H1 (cell line): ENCODE results near the gene KLHL1. TPM values are rescaled to one million over a fixed set of nuclear protein-coding genes. Genes with fewer than 3 reads are reported as not detected.
A peak's percentile ranks its signal among the peaks of the same experiment; 100 is the strongest.

Source experiments
- CTCF ChIA-PET: fragments of 300-600 bp; sonication (Branson Sonifier 250); formaldehyde crosslinking; loops from one replicate; lab custom pipeline; 2021; ENCODE audit not compliant: partially characterized antibody; lab: Charles Lee
- POLR2A ChIA-PET: fragments of 300-600 bp; sonication (Branson Sonifier 250); formaldehyde crosslinking; loops from one replicate; lab custom pipeline; 2021; ENCODE audit warnings: inconsistent platforms; ENCODE audit not compliant: partially characterized antibody; lab: Charles Lee
- DNase-seq, 2 experiments: peaks; one replicate each; pipeline versions ENCODE4 v3.0.0 to v3.0.0-alpha.2; 2010 to 2022; ENCODE audit warnings: low spot score in 2 of 2, low read depth in 1 of 2, mixed read lengths in 1 of 2
- FAIRE-seq: peaks from 2 replicates; lab custom pipeline; 2011; peaks lifted over from hg19 to GRCh38; lab: Jason Lieb, UNC
- H2AFZ ChIP-seq: 2 replicates; pipeline ENCODE4 v1.8.1; 2012; ENCODE audit warnings: low read length, inconsistent platforms
- H2AK5ac ChIP-seq: 2 replicates; pipeline ENCODE4 v1.6.1; 2013; ENCODE audit warnings: low read depth, low read length
- H2BK120ac ChIP-seq: replicated peaks from 2 replicates; pipeline ENCODE3; 2013; ENCODE audit warnings: low read depth, low read length, inconsistent platforms
- H2BK12ac ChIP-seq: 2 replicates; pipeline ENCODE4 v1.6.1; 2013; ENCODE audit warnings: low read depth, low read length
- H2BK15ac ChIP-seq: 2 replicates; pipeline ENCODE4 v1.6.1; 2013; ENCODE audit warnings: low read length
- H2BK20ac ChIP-seq: 2 replicates; pipeline ENCODE4 v1.6.1; 2013; ENCODE audit warnings: low read length
- H2BK5ac ChIP-seq: 2 replicates; pipeline ENCODE4 v1.6.1; 2013; ENCODE audit warnings: low read depth, low read length
- H3K14ac ChIP-seq: 2 replicates; pipeline ENCODE4 v1.6.1; 2013; ENCODE audit warnings: inconsistent platforms; ENCODE audit not compliant: insufficient read length
- H3K18ac ChIP-seq: 2 replicates; pipeline ENCODE4 v1.6.1; 2013; ENCODE audit warnings: low read length; ENCODE audit errors: extremely low read depth
- H3K23ac ChIP-seq: 2 replicates; pipeline ENCODE4 v1.6.1; 2013; ENCODE audit warnings: inconsistent platforms; ENCODE audit not compliant: insufficient read length
- H3K23me2 ChIP-seq: 2 replicates; pipeline ENCODE4 v1.6.1; 2013; ENCODE audit warnings: low read depth, low read length
- H3K27ac ChIP-seq: 2 replicates; pipeline ENCODE4 v1.6.1; 2011; ENCODE audit warnings: low read depth, low read length, inconsistent platforms
- H3K27me3 ChIP-seq, 4 experiments: replicated peaks in 1 of 4; 1 replicate in 1 of 4; 2 replicates in 3 of 4; pipeline versions ENCODE4 v1.6.1 to v1.8.1; 2011 to 2013; ENCODE audit warnings: low read length in 3 of 4, mild to moderate bottlenecking in 3 of 4, inconsistent platforms in 2 of 4, mixed read lengths in 2 of 4, moderate library complexity in 1 of 4; ENCODE audit not compliant: control insufficient read depth in 3 of 4, insufficient read depth in 3 of 4; ENCODE audit errors: extremely low read depth in 1 of 4
- H3K36me3 ChIP-seq, 4 experiments: 2 replicates each; pipeline versions ENCODE4 v1.6.1 to v1.8.1; 2011 to 2013; ENCODE audit warnings: mild to moderate bottlenecking in 4 of 4, low read length in 3 of 4, moderate library complexity in 2 of 4, control low read depth in 1 of 4, inconsistent platforms in 1 of 4; ENCODE audit not compliant: insufficient read depth in 4 of 4, control insufficient read depth in 2 of 4
- H3K4ac ChIP-seq: replicated peaks from 2 replicates; pipeline ENCODE3; 2013; ENCODE audit warnings: low read length, low read depth, mixed read lengths, inconsistent platforms; ENCODE audit not compliant: insufficient read length
- H3K4me1 ChIP-seq, 4 experiments: replicated peaks in 1 of 4; 1 replicate in 1 of 4; 2 replicates in 3 of 4; pipeline versions ENCODE4 v1.6.1 to v1.8.1; 2011 to 2013; ENCODE audit warnings: low read length in 3 of 4, inconsistent platforms in 2 of 4, mixed read lengths in 1 of 4; ENCODE audit not compliant: insufficient read depth in 4 of 4, control insufficient read depth in 3 of 4
- H3K4me2 ChIP-seq, 2 experiments: 2 replicates each; pipeline versions ENCODE4 v1.6.1 to v1.8.1; 2011 to 2013; ENCODE audit warnings: low read depth in 2 of 2, low read length in 2 of 2, control low read depth in 1 of 2, inconsistent platforms in 1 of 2, mild to moderate bottlenecking in 1 of 2; ENCODE audit not compliant: insufficient read depth in 1 of 2
- H3K4me3 ChIP-seq, 4 experiments: fragments of 200-600, 300-600 bp in 1 of 4; sonication (generic), shearing (Covaris generic), sonication (Bioruptor Twin) in 1 of 4; 2 replicates each; pipeline versions ENCODE4 v1.5.1 to v1.8.1; 2011 to 2016; ENCODE audit warnings: low read length in 4 of 4, low read depth in 3 of 4, control low read depth in 2 of 4, inconsistent platforms in 2 of 4, mild to moderate bottlenecking in 2 of 4, mixed read lengths in 1 of 4, moderate library complexity in 1 of 4; ENCODE audit not compliant: insufficient read depth in 2 of 4; ENCODE audit errors: extremely low read depth in 1 of 4
- H3K56ac ChIP-seq: replicated peaks from 2 replicates; pipeline ENCODE3; 2013; ENCODE audit warnings: low read depth, mild to moderate bottlenecking, mixed read lengths, low read length, inconsistent platforms; ENCODE audit not compliant: insufficient read length
- H3K79me1 ChIP-seq: 2 replicates; pipeline ENCODE4 v1.6.1; 2013; ENCODE audit warnings: low read depth, low read length, control low read depth
- H3K79me2 ChIP-seq, 2 experiments: 2 replicates each; pipeline versions ENCODE4 v1.6.1 to v1.8.1; 2012 to 2013; ENCODE audit warnings: low read length in 2 of 2, mild to moderate bottlenecking in 2 of 2, inconsistent platforms in 1 of 2; ENCODE audit not compliant: insufficient read depth in 2 of 2, control insufficient read depth in 1 of 2
- H3K9ac ChIP-seq, 4 experiments: replicated peaks in 1 of 4; 1 replicate in 1 of 4; 2 replicates in 3 of 4; pipeline versions ENCODE4 v1.6.1 to v1.8.1; 2011 to 2013; ENCODE audit warnings: low read depth in 3 of 4, low read length in 3 of 4, control low read depth in 2 of 4, mild to moderate bottlenecking in 2 of 4, moderate library complexity in 2 of 4, inconsistent platforms in 1 of 4; ENCODE audit errors: extremely low read depth in 1 of 4
- H3K9me3 ChIP-seq, 2 experiments: 2 replicates each; pipeline versions ENCODE4 v1.6.1 to v1.8.1; 2012 to 2013; ENCODE audit warnings: mild to moderate bottlenecking in 2 of 2, moderate library complexity in 2 of 2, control low read depth in 1 of 2, inconsistent platforms in 1 of 2, low read depth in 1 of 2, low read length in 1 of 2, mixed read lengths in 1 of 2; ENCODE audit not compliant: insufficient read depth in 2 of 2
- H4K20me1 ChIP-seq, 2 experiments: replicated peaks in 1 of 2; 2 replicates each; pipeline versions ENCODE3 to v1.8.1; 2011 to 2013; ENCODE audit warnings: inconsistent platforms in 2 of 2, low read length in 2 of 2, mild to moderate bottlenecking in 1 of 2; ENCODE audit not compliant: insufficient read depth in 2 of 2, control insufficient read depth in 1 of 2
- H4K5ac ChIP-seq: 2 replicates; pipeline ENCODE4 v1.6.1; 2013; ENCODE audit warnings: low read length, low read depth, mixed read lengths, inconsistent platforms; ENCODE audit not compliant: insufficient read length
- H4K8ac ChIP-seq: 2 replicates; pipeline ENCODE4 v1.8.0; 2013; ENCODE audit warnings: mild to moderate bottlenecking, moderate library complexity, low read length, inconsistent platforms; ENCODE audit not compliant: insufficient read depth; ENCODE audit errors: extremely low read depth
- H4K91ac ChIP-seq: replicated peaks from 2 replicates; pipeline ENCODE3; 2013; ENCODE audit warnings: low read length, mixed read lengths, inconsistent platforms; ENCODE audit not compliant: insufficient read length
- CBX5 ChIP-seq: fragments of 300-800, 300-1000 bp; sonication (generic); IDR thresholded peaks from 2 replicates; pipeline ENCODE4 v1.7.1; 2016; ENCODE audit warnings: antibody characterized with exemption, low read length, low read depth
- CBX8 ChIP-seq: fragments of 300-800, 300-1000 bp; sonication (generic); IDR thresholded peaks from 2 replicates; pipeline ENCODE4 v1.7.1; 2016; ENCODE audit warnings: low read depth, low read length, borderline replicate concordance
- GTF2F1 ChIP-seq: IDR thresholded peaks from 2 replicates; pipeline ENCODE4 v1.6.1; 2012; ENCODE audit warnings: low read depth, low read length, improper control_type of control experiment, borderline replicate concordance
- KDM5A ChIP-seq: fragments of 200-600 bp; IDR thresholded peaks from 2 replicates; pipeline ENCODE4 v1.7.1; 2012; ENCODE audit warnings: mild to moderate bottlenecking, low read length, inconsistent platforms, mixed read lengths
- SUZ12 ChIP-seq: fragments of 200-600 bp; sonication (generic); IDR thresholded peaks from 2 replicates; pipeline ENCODE4 v1.6.1; 2012; ENCODE audit warnings: mild to moderate bottlenecking, inconsistent platforms, low read length, moderate library complexity, mixed read lengths
- TEAD4 ChIP-seq: IDR thresholded peaks from 2 replicates; pipeline ENCODE4 v1.6.1; 2012; ENCODE audit warnings: low read depth, low read length, inconsistent platforms, mixed read lengths
- WGBS, 2 experiments: shearing (Covaris generic) in 1 of 2; methylation state at CpG; one replicate each; pipeline versions ENCODE4 v1.1.6 to v1.1.7; 2013 to 2015; ENCODE audit warnings: low lambda C conversion rate in 2 of 2, mixed read lengths in 2 of 2, inconsistent platforms in 1 of 2, low coverage in 1 of 2, missing lambda C conversion rate in 1 of 2; ENCODE audit not compliant: insufficient replicate concordance in 2 of 2, insufficient coverage in 1 of 2, insufficient read length in 1 of 2; ENCODE audit errors: extremely low coverage in 1 of 2, missing lambda C conversion rate in 1 of 2; 5-methylcytosine and 5-hydroxymethylcytosine counted together
- polyA plus RNA-seq, 7 experiments: library from polyadenylated mRNA; depleted of rRNA in 3 of 7; stranded (reverse) in 5 of 7; unstranded in 2 of 7; fragments of >200 nt in 5 of 7; fragments of 200-250 nt in 2 of 7; gene quantifications; 1 replicate in 5 of 7; 2 replicates in 1 of 7; 4 replicates in 1 of 7; pipeline versions ENCODE4 v1.2.1 to v1.2.3, GENCODE V29; 2011 to 2013; ENCODE audit warnings: missing spikeins in 2 of 7, mixed read lengths in 2 of 7
- total RNA-seq: library from RNA; stranded (reverse); fragmentation: NEBNext Ultra II Directional; extraction: Animal tissue kit (Norgen Biotek cat#: 25700); gene quantifications from 2 replicates; pipeline ENCODE4 v1.2.1, GENCODE V29; 2021
- TF ChIP-seq, protein P1 (sequence below): IDR thresholded peaks from 2 replicates; pipeline ENCODE4 v1.6.1; 2011; ENCODE audit warnings: low read depth, mild to moderate bottlenecking, low read length; ENCODE audit not compliant: insufficient read depth
- TF ChIP-seq, protein P2 (sequence below): IDR thresholded peaks from 2 replicates; pipeline ENCODE4 v1.6.1; 2012; ENCODE audit warnings: low read length, inconsistent platforms
- TF ChIP-seq, protein P3 (sequence below), 3 experiments: IDR thresholded peaks; 1 replicate in 2 of 3; 2 replicates in 1 of 3; pipeline versions ENCODE4 v1.5.1 to v1.6.1; 2011; ENCODE audit warnings: low read length in 3 of 3, mild to moderate bottlenecking in 3 of 3, inconsistent platforms in 2 of 3, low read depth in 1 of 3, moderate library complexity in 1 of 3; ENCODE audit not compliant: insufficient read depth in 1 of 3; ENCODE audit errors: control extremely low read depth in 1 of 3

Gene KLHL1
- total and polyA plus RNA-seq, 2 of the 8 experiments (the other 6 are each of a cell fraction or from before 2014, with no cell fraction given) = not detected

DNA sequence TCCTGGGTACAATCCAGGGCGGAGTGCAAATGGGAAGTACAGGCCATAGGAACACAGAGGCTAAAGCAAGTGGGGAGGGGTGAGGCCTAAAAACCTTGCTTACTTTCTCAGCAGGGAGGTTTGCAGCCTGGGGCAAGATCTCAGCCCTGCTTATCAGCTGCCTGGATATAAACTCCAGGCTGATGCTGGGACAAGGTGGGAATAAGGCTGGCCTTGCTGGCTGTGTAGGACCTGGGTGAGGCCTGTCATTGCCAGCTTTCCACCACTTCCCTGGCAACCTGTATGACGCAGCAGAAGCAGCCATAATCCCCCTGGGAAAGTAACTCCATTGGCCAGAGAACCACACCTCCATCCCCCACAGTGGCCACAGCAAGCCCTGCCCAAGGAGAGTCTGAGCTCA is 279.7 kb downstream of the KLHL1 start:
- no peak overlapping the region for H3K4me3 ChIP-seq
- TF ChIP-seq CBX5 = no peak
- TF ChIP-seq, protein P1, sequence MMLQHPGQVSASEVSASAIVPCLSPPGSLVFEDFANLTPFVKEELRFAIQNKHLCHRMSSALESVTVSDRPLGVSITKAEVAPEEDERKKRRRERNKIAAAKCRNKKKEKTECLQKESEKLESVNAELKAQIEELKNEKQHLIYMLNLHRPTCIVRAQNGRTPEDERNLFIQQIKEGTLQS = no peak
- TF ChIP-seq SUZ12 = no peak
- TF ChIP-seq CBX8 = no peak
- TF ChIP-seq TEAD4 = no peak
- TF ChIP-seq, protein P2, sequence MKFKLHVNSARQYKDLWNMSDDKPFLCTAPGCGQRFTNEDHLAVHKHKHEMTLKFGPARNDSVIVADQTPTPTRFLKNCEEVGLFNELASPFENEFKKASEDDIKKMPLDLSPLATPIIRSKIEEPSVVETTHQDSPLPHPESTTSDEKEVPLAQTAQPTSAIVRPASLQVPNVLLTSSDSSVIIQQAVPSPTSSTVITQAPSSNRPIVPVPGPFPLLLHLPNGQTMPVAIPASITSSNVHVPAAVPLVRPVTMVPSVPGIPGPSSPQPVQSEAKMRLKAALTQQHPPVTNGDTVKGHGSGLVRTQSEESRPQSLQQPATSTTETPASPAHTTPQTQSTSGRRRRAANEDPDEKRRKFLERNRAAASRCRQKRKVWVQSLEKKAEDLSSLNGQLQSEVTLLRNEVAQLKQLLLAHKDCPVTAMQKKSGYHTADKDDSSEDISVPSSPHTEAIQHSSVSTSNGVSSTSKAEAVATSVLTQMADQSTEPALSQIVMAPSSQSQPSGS = no peak
- TF ChIP-seq GTF2F1 = no peak
- TF ChIP-seq, protein P3, sequence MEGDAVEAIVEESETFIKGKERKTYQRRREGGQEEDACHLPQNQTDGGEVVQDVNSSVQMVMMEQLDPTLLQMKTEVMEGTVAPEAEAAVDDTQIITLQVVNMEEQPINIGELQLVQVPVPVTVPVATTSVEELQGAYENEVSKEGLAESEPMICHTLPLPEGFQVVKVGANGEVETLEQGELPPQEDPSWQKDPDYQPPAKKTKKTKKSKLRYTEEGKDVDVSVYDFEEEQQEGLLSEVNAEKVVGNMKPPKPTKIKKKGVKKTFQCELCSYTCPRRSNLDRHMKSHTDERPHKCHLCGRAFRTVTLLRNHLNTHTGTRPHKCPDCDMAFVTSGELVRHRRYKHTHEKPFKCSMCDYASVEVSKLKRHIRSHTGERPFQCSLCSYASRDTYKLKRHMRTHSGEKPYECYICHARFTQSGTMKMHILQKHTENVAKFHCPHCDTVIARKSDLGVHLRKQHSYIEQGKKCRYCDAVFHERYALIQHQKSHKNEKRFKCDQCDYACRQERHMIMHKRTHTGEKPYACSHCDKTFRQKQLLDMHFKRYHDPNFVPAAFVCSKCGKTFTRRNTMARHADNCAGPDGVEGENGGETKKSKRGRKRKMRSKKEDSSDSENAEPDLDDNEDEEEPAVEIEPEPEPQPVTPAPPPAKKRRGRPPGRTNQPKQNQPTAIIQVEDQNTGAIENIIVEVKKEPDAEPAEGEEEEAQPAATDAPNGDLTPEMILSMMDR (IDR thresholded peaks at IDR 0.05; ENCODE audit: control extremely low read depth in 1 of 3, insufficient read depth in 1 of 3, low read depth in 1 of 3, low read length in 3 of 3) = no peak
- no peak for TF ChIP-seq KDM5A

More for the DNA sequence above, 279.7 kb downstream of the KLHL1 start:
- Histone ChIP-seq H3K23me2 (no peaks in the 10 kb centered on the region), H3K4ac (no peak overlapping the region), H3K27ac (no peak overlapping the region), H3K18ac (no peak overlapping the region), H3K14ac (no peak overlapping the region), H3K36me3 (no peaks in the 10 kb centered on the region), H3K56ac (no peak overlapping the region), H3K4me2 (no peak overlapping the region), H2AK5ac (no peak overlapping the region), H2BK20ac (no peak overlapping the region), H2BK12ac (no peak overlapping the region), H3K27me3 (no peaks in the 10 kb centered on the region), H3K9ac (no peak overlapping the region), H3K23ac (no peak overlapping the region), H4K8ac (no peak overlapping the region), H3K9me3 (no peaks in the 10 kb centered on the region), H3K4me1 (no peaks in the 10 kb centered on the region), H2AFZ (0 out of 2 replicates have a peak overlapping the region, but pooled peaks have one; percentile 34), H4K20me1 (no peaks in the 10 kb centered on the region), H3K79me2 (no peaks in the 10 kb centered on the region), H2BK15ac (no peak overlapping the region), H4K91ac (no peak overlapping the region), H3K79me1 (no peaks in the 10 kb centered on the region), H2BK120ac (no peak overlapping the region), H2BK5ac (no peak overlapping the region), H4K5ac (no peak overlapping the region)
- POLR2A ChIA-PET = interaction anchor here (1.0 kb wide), 1 partner anchor 10 kb away, joined by 3 read pairs; no protein-coding TSS in a partner anchor
- CTCF ChIA-PET = no interaction called here
- no peak for FAIRE-seq
- 91% methylated on average over 2 of the region's 2 CpGs; no CpG with 5 or more reads in 1 of the 2 experiments for WGBS, 2 experiments
- DNase-seq = no peak
